SJSA1 (cell line): ENCODE measurements around the gene ACIN1. TPM values are rescaled to one million over a fixed set of nuclear protein-coding genes. Genes with fewer than 3 reads are reported as not detected.

ENCODE experiments used
- DNase-seq, 2 experiments: peaks; one replicate each; pipeline ENCODE4 v3.0.0-alpha.2; 2015 to 2020; ENCODE audit warnings: low spot score in 2 of 2, low read depth in 1 of 2
- H3K27ac ChIP-seq: fragments of 250-450 bp; sonication (Bioruptor Pico); 2 replicates; pipeline ENCODE4 v1.5.1; 2020; ENCODE audit warnings: mild to moderate bottlenecking, moderate library complexity
- H3K27me3 ChIP-seq: fragments of 250-450 bp; sonication (Bioruptor Pico); replicated peaks from 2 replicates; pipeline ENCODE4 v1.5.1; 2020; ENCODE audit warnings: mild to moderate bottlenecking, moderate library complexity
- H3K36me3 ChIP-seq: fragments of 250-450 bp; sonication (Bioruptor Pico); 2 replicates; pipeline ENCODE4 v1.5.1; 2020; ENCODE audit warnings: mild to moderate bottlenecking
- H3K4me1 ChIP-seq: fragments of 250-450 bp; sonication (Bioruptor Pico); replicated peaks from 2 replicates; pipeline ENCODE4 v1.6.1; 2021; ENCODE audit warnings: mild to moderate bottlenecking
- H3K4me3 ChIP-seq: fragments of 250-450 bp; sonication (Bioruptor Pico); 2 replicates; pipeline ENCODE4 v1.5.1; 2020; ENCODE audit warnings: mild to moderate bottlenecking
- H3K9me3 ChIP-seq: fragments of 250-450 bp; sonication (Bioruptor Pico); replicated peaks from 2 replicates; pipeline ENCODE4 v1.5.1; 2020; ENCODE audit warnings: mild to moderate bottlenecking
- total RNA-seq: library from RNA; depleted of rRNA; stranded (reverse); fragments of >200 nt; shearing (Covaris generic); gene quantifications from 2 replicates; pipeline ENCODE4 v1.2.3, GENCODE V29; 2014

The ACIN1 gene
- total RNA-seq, 1 experiment from 2014 or later = 68.2 TPM

DNA sequence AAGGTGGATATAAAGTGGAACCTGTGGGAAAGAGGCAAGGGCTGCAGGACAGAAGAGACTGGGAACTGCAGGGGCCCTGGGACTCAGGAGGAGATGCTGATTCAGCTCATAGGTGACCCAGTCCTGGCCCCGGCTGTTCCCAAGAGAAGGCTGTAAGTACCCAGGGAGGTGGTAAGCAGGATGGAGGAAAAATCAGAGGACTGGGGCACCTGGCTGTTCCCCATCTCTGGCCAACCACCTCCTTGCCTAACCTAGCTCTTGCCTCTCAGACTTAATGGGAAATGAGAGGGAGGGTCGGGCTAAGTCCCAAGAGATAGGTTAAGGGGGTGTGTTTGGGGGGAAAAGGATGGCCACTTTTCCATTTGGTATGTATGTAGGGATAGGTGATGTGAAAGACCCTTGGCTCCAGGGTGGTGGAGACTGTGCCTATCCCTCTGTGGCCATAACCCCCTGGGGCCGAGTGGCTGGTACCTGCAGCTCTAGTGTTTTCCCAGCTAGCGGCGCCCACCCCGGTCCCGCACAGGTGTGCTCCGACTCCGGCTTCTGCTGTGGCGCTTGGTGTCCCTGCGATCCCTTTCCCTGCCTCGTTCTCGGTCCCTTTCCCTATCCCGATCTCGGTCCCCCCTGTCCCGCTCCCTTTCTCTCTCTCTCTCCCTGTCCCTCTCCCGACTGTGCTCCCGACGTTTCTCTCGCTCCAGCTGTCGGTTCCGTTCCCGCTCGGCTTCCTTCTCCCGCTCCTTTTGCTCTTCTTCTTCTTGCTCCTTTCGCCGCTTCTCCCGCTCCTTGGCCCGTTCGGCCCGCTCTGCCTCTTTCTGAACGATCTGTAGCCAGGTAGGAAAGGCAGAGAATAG is 36.1 kb downstream of the ACIN1 start:
- no peak overlapping the region for H3K27ac ChIP-seq

DNA sequence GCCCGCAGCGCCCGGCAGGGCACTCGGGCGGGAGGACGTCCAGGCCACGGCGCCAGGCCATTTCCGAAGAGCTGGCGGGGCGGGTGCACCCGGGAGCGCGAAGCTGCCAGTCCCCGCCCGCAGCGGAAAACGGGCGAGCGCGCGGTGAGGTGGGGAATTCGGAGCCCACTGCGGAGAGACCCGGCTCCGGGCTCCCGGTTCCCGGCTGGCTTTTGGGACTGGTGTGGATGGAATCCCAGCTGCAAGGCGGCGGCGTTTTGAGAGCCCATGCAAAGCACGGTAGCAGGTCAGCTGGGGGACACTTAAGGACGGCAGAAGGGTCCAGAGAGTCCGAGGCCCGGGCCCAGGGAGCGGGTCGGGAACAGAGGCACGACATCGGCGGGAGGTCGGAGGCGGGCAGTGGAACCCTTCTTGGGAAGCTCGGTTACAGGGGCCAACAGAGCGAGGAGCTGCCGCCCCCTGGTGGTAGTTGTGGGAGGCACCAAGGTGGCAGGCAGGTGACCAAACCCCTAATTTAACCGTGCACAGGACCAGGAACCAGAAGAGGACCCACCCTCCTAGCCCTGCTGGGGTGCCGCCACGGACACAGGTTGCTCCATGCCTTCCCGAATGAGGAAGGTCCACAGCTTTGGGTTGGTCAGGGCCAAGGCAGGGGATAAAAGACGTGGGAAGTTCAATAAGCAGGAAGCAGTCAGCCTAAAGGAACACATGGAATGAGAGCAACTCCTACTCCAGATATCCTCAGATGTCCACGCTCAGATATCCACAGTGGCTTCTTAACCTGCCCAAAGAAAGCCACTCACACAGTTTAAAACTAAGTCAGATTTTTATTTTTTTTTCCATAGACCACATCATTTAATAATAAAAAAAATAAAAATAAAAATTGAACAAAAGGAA is 36.9 kb downstream of the ACIN1 start:
- Histone ChIP-seq H3K4me3 (peak overlapping the region; percentile 61), H3K9me3 (no peaks in the 10 kb centered on the region), H3K36me3 (peaks cover 50% of the 10 kb centered on the region), H3K27ac (peak overlapping the region; percentile 26; the same call in 1 of the 2 replicates), H3K4me1 (peaks cover 40% of the 10 kb centered on the region), H3K27me3 (no peaks in the 10 kb centered on the region)
- peak; percentile 83 to 91 for DNase-seq

More for the DNA sequence above, 36.1 kb downstream of the ACIN1 start:
- Histone ChIP-seq H3K4me3 (no peak overlapping the region), H3K4me1 (peaks cover 43% of the 10 kb centered on the region), H3K27me3 (no peaks in the 10 kb centered on the region), H3K36me3 (peaks cover 58% of the 10 kb centered on the region), H3K9me3 (no peaks in the 10 kb centered on the region)
- DNase-seq = no peak

GRCh38 chr14:23056956-23057756 is 37.8 kb downstream of the ACIN1 start, which contains the start of gene CDH24:
TSS of gene CDH24 (minus strand) at chr14:23057520. CDS start at chr14:23055733, 1,787 bp downstream.
- no peaks in the 10 kb centered on the region for H3K27me3 ChIP-seq
- peak within 1 kb of the TSS; percentile 61 for H3K4me3 ChIP-seq
- H3K9me3 ChIP-seq = no peaks in the 10 kb centered on the region
- H3K36me3 ChIP-seq = peaks cover 41% of the 10 kb centered on the region
- peak within 1 kb of the TSS; percentile 26; the same call in 1 of the 2 replicates for H3K27ac ChIP-seq
- DNase-seq = peak; percentile 65 to 78
- peaks cover 32% of the 10 kb centered on the region for H3K4me1 ChIP-seq

DNA sequence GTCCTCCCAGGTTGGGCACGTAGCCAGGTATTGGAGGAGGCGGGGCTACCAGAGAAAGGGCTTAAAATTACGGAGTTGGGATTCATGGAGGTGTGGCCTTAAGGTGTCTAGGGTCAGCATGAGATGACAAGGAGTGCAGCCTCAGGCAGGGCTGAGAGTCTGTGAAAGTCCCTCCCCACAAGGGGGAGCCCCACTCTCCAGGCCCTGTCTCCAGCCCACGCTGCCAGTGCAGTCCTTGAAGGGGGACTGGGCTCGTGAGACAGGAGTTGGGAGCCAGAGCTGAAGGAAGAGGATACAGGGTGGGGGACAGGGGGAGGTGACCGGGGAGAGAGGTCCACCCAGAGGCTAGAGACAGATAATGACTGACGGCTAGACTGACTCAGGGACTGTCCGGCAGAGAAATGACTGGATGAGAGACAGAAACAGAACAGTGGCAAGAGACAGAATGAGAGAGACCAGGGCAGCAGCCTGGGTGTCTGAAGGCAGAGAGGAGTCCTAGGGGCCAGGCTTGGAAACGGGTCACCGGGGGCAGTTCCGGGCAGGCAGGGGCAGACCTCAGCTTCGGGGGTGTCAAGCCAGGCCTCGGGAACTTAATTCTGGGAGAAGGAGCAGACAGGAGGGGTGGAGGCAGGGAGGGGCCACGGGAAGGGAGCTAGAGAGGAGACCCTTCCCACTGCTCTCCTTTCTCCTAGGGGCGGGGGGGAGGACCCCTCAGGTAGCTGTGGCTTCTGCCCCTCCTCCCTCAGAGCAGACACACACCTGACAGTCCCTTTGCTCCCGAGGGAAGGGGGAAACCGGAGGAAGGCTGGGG is 38.6 kb downstream of the ACIN1 start:
- Histone ChIP-seq H3K27me3 (no peaks in the 10 kb centered on the region), H3K9me3 (no peaks in the 10 kb centered on the region), H3K4me3 (peak overlapping the region; percentile 61), H3K4me1 (peaks cover 24% of the 10 kb centered on the region), H3K36me3 (peaks cover 33% of the 10 kb centered on the region), H3K27ac (no peak overlapping the region)
- DNase-seq = peak; percentile 79 to 81

DNA sequence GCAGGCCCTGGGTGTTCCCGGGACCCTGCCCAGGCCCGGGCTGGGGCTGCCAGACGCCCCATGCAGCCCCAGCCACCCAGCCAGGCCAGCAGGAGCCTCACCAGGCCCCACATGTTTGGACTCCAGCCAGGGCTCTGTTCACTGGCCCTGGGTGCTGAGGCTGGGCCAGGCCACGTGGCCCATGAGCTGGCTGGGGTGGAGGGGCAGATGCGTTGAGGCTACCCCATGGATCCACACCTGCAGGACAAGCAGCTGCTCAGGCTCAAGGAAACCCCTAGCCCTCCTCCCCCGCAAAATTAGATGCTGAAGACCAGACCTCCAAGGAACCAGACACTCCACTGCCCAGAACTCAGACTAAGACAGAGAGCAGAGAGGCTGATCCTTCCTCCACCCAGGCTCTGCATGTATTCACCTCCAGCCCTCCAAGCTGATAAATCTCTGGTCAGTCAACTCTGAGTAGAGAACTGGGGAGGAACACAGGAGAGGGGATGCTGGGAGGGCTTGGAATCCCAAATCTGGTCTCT is 39.3 kb downstream of the ACIN1 start:
- Histone ChIP-seq H3K4me3 (no peak overlapping the region), H3K27me3 (no peaks in the 10 kb centered on the region), H3K9me3 (no peaks in the 10 kb centered on the region), H3K36me3 (peaks cover 26% of the 10 kb centered on the region), H3K4me1 (peaks cover 24% of the 10 kb centered on the region), H3K27ac (no peak overlapping the region)
- DNase-seq = no peak

GRCh38 chr14:23055147-23055550 is 39.8 kb downstream of the ACIN1 start:
- peaks cover 24% of the 10 kb centered on the region for H3K4me1 ChIP-seq
- H3K27ac ChIP-seq = no peak overlapping the region

DNA sequence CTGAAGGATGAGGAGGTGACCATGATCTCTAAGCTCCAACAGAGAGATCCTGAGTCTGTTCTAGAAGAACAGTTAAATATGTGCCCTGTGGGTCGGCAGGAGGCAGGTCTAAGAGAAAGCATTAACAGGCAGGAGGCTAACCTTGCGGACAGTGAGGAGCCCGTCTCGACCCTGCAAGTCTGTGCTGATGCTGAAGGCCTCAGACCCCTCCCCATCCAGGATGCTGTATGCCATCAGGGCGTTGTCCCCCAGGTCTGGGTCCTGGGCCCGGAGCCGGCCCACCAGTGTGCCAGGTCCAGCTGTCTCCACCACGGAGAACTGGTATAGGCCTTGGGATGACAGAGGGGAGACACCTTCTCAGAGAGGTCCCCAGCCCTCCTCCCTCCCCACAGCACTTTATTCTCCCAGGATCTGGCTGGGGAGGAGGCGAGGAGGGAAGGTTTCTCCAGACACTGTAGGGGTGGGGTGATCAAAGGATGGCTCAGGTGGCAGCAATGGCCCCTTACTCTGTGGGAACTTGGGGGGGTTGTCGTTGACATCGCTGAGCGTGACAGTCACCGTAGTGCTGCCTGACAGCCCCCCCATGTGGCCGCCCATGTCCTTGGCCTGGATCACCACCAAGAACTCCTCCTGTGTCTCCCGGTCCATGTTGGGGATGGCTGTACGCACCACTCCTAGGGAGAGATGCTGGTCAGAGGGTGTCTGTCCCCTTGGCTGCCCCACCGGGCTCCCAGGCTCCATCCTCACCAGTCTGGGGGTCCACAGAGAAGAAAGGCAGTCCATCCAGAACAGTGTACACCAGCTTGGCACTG is 40.7 kb downstream of the ACIN1 start:
- Histone ChIP-seq H3K4me3 (no peak overlapping the region), H3K27ac (no peak overlapping the region)

More at GRCh38 chr14:23055147-23055550, 39.8 kb downstream of the ACIN1 start:
- Histone ChIP-seq H3K36me3 (peaks cover 21% of the 10 kb centered on the region), H3K9me3 (no peaks in the 10 kb centered on the region), H3K4me3 (no peak overlapping the region), H3K27me3 (no peaks in the 10 kb centered on the region)
- DNase-seq = no peak

GRCh38 chr14:23053426-23053825 is 41.5 kb downstream of the ACIN1 start:
- Histone ChIP-seq H3K27ac (no peak overlapping the region), H3K36me3 (peaks cover 10% of the 10 kb centered on the region; the same call in 1 of the 2 replicates), H3K9me3 (no peaks in the 10 kb centered on the region), H3K4me3 (no peak overlapping the region), H3K4me1 (peaks cover 24% of the 10 kb centered on the region), H3K27me3 (no peaks in the 10 kb centered on the region)
- no peak for DNase-seq

More for the DNA sequence above, 40.7 kb downstream of the ACIN1 start:
- Histone ChIP-seq H3K27me3 (no peaks in the 10 kb centered on the region), H3K4me1 (peaks cover 24% of the 10 kb centered on the region), H3K36me3 (peaks cover 17% of the 10 kb centered on the region), H3K9me3 (no peaks in the 10 kb centered on the region)
- peak in 1 of 2 experiments; percentile 41 for DNase-seq

- H3K4me1 ChIP-seq = peaks cover 17% of the 10 kb centered on the region
These were observed 42.3 kb downstream of the ACIN1 start for GRCh38 chr14:23052671-23053070.

GRCh38 chr14:23052182-23052623 is 42.7 kb downstream of the ACIN1 start:
- DNase-seq = no peak
- H3K4me3 ChIP-seq = no peak overlapping the region
- no peak overlapping the region for H3K27ac ChIP-seq
- peaks cover 7% of the 10 kb centered on the region for H3K36me3 ChIP-seq
- no peaks in the 10 kb centered on the region for H3K9me3 ChIP-seq
- no peaks in the 10 kb centered on the region for H3K27me3 ChIP-seq
- peaks cover 19% of the 10 kb centered on the region for H3K4me1 ChIP-seq

More at GRCh38 chr14:23052671-23053070, 42.3 kb downstream of the ACIN1 start:
- peaks cover 5% of the 10 kb centered on the region for H3K36me3 ChIP-seq
- H3K4me3 ChIP-seq = no peak overlapping the region
- no peak overlapping the region for H3K27ac ChIP-seq
- no peak for DNase-seq
- H3K9me3 ChIP-seq = no peaks in the 10 kb centered on the region
- no peaks in the 10 kb centered on the region for H3K27me3 ChIP-seq

- Histone ChIP-seq H3K9me3 (no peaks in the 10 kb centered on the region), H3K4me3 (no peak overlapping the region), H3K36me3 (peaks cover 7% of the 10 kb centered on the region), H3K27me3 (no peaks in the 10 kb centered on the region), H3K4me1 (peaks cover 19% of the 10 kb centered on the region), H3K27ac (no peak overlapping the region)
- no peak for DNase-seq
These were observed 43.5 kb downstream of the ACIN1 start for GRCh38 chr14:23051141-23052057.
